Transverse colon (tissue), 4 donors: ENCODE data around the gene SELPLG.

Experiments
- CTCF ChIP-seq, 5 experiments: fragments of 200-600 bp in 3 of 5; fragments of 450-650 bp in 2 of 5; sonication (generic) in 3 of 5; IDR thresholded peaks; 1 replicate in 2 of 5; 2 replicates in 3 of 5; pipeline ENCODE4 v1.5.1; 2016 to 2017; ENCODE audit warnings: antibody characterized with exemption in 5 of 5, inconsistent platforms in 3 of 5, mild to moderate bottlenecking in 2 of 5, moderate library complexity in 1 of 5
- EP300 ChIP-seq: sonication (generic); formaldehyde crosslinking; IDR thresholded peaks from one replicate; pipeline ENCODE4 v1.6.1; 2017; ENCODE audit warnings: antibody characterized with exemption, low read depth
- POLR2A ChIP-seq: fragments of 450-650 bp; IDR thresholded peaks from one replicate; pipeline ENCODE4 v1.6.1; 2016; ENCODE audit warnings: antibody characterized with exemption, mild to moderate bottlenecking, moderate library complexity
- POLR2AphosphoS5 ChIP-seq, 3 donors: sonication (generic); formaldehyde crosslinking; IDR thresholded peaks; one replicate each; pipeline ENCODE4 v1.6.1; 2016; ENCODE audit warnings: antibody characterized with exemption in 3 of 3

GRCh38 chr12:108612788-108613282 lies 20.9 kb downstream of the SELPLG start:
- no peak for TF ChIP-seq POLR2A
- no peak for TF ChIP-seq POLR2AphosphoS5 (IDR thresholded peaks at IDR 0.05)
- no peak for TF ChIP-seq CTCF (IDR thresholded peaks at IDR 0.05)
- TF ChIP-seq EP300 = no peak
